Panc1 (cell line): ENCODE measurements around the gene MAP3K13. TPM values are rescaled to one million over a fixed set of nuclear protein-coding genes. Genes with fewer than 3 reads are reported as not detected.
A peak's percentile ranks its signal among the peaks of the same experiment; 100 is the strongest.

Experiments used
- ATAC-seq: fragments of 200-7000 bp; cut with Tn5 transposase; 2 replicates; pipeline ENCODE4 v1.9.1; 2020; ENCODE audit warnings: mild to moderate bottlenecking, moderate library complexity
- BruUV-seq: library from RNA; stranded (reverse); fragments of 400-500 nt; replicated peaks from 2 replicates; lab custom pipeline; 2021; lab: Mats Ljungman, UMichigan
- CTCF ChIA-PET: fragments of 300-600 bp; sonication (Branson Sonifier 250); formaldehyde crosslinking; loops from one replicate; lab custom pipeline; 2022; ENCODE audit warnings: antibody characterized with exemption; lab: Charles Lee
- POLR2A ChIA-PET: fragments of 300-600 bp; sonication (Branson Sonifier 250); formaldehyde crosslinking; loops from one replicate; lab custom pipeline; 2022; ENCODE audit warnings: antibody characterized with exemption; lab: Charles Lee
- DNase-seq: peaks from one replicate; pipeline ENCODE4 v3.0.0-alpha.2; 2010; ENCODE audit warnings: low read depth, low spot score
- H3K27ac ChIP-seq: 2 replicates; pipeline ENCODE4 v1.5.1; 2011; ENCODE audit warnings: mild to moderate bottlenecking, low read length, inconsistent platforms
- H3K27me3 ChIP-seq: fragments of 200-500 bp; sonication (Bioruptor generic); 2 replicates; pipeline ENCODE4 v1.6.0; 2014; ENCODE audit warnings: low read length, inconsistent platforms; ENCODE audit not compliant: control insufficient read depth, insufficient read depth
- H3K36me3 ChIP-seq: fragments of 200-500 bp; sonication (Bioruptor generic); 2 replicates; pipeline ENCODE4 v1.5.1; 2014; ENCODE audit warnings: inconsistent platforms, mild to moderate bottlenecking, low read length, moderate library complexity; ENCODE audit not compliant: control insufficient read depth, insufficient read depth
- H3K4me1 ChIP-seq: 2 replicates; pipeline ENCODE4 v1.5.1; 2011; ENCODE audit warnings: inconsistent platforms, mild to moderate bottlenecking, low read length, moderate library complexity; ENCODE audit not compliant: control insufficient read depth, insufficient read depth
- H3K4me3 ChIP-seq, 2 experiments: 2 replicates each; pipeline ENCODE4 v1.5.1; 2011 to 2012; ENCODE audit warnings: low read depth in 2 of 2, low read length in 2 of 2, mild to moderate bottlenecking in 2 of 2, inconsistent platforms in 1 of 2, moderate library complexity in 1 of 2
- H3K9me3 ChIP-seq: fragments of 200-500 bp; sonication (Bioruptor generic); 2 replicates; pipeline ENCODE4 v1.5.1; 2014; ENCODE audit warnings: low read depth, mild to moderate bottlenecking, inconsistent platforms, low read length, moderate library complexity; ENCODE audit not compliant: control insufficient read depth, insufficient read depth
- POLR2AphosphoS5 ChIP-seq: IDR thresholded peaks from 2 replicates; pipeline ENCODE4 v1.6.1; 2012; ENCODE audit warnings: mild to moderate bottlenecking, low read depth, low read length, moderate library complexity
- SIN3A ChIP-seq: IDR thresholded peaks from 2 replicates; pipeline ENCODE4 v1.6.1; 2012; ENCODE audit warnings: low read depth, mild to moderate bottlenecking, low read length, moderate library complexity, borderline replicate concordance; ENCODE audit not compliant: insufficient read depth
- TCF7L2 ChIP-seq: IDR thresholded peaks from 2 replicates; pipeline ENCODE4 v1.6.1; 2011; ENCODE audit warnings: mild to moderate bottlenecking, low read depth, low read length, inconsistent platforms
- in situ Hi-C: cut with HindIII; loops from 2 replicates; pipeline ENCODE4 v1.10.0; 2016; ENCODE audit warnings: low sequenced_read_pairs, low pct_unique_long_range_greater_than_20kb
- intact Hi-C: fragments of 100-400 bp; cut with micrococcal nuclease; formaldehyde crosslinking; loops from one replicate; pipeline ENCODE4 v1.10.0; 2022; ENCODE audit not compliant: unreplicated experiment
- total RNA-seq: library from RNA; stranded (reverse); gene quantifications from one replicate; pipeline ENCODE4 v1.2.1, GENCODE V29; 2021; ENCODE audit not compliant: unreplicated experiment
- TF ChIP-seq, protein P1 (sequence below): fragments of 450-650 bp; IDR thresholded peaks from 2 replicates; pipeline ENCODE4 v1.5.1; 2017; ENCODE audit warnings: mild to moderate bottlenecking
- TF ChIP-seq, protein P2 (sequence below), 2 experiments: IDR thresholded peaks; 2 replicates each; pipeline ENCODE4 v1.6.1; 2011 to 2012; ENCODE audit warnings: low read depth in 2 of 2, control low read depth in 1 of 2, low read length in 1 of 2, mild to moderate bottlenecking in 1 of 2, moderate library complexity in 1 of 2; ENCODE audit not compliant: insufficient read depth in 1 of 2

MAP3K13 gene
- total RNA-seq, 1 experiment from 2014 or later: 26.6 TPM

DNA sequence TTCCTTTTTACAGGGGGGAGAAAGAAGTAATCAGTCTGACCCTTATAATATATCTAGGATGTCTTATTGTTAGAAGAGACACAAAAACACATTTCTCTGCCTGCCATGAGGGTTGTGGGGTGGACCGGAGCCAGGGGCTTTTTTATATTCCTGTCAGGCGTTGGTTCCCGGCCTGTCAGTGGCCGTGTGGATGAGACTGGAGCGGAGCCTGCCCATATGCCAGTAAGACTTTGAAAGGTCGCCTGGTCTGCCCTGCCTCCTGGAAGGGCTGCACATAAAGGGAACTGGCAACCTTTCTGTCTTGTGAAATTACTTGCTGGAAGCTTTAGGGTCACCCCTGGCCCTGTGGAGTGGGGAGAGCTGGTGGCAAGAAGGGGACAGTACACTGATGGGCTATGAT, 34.7 kb downstream of the MAP3K13 start:
- no peak for DNase-seq
- ChIA-PET POLR2A (no interaction called here), CTCF (no interaction called here)
- no peaks in the 10 kb centered on the region for H3K9me3 ChIP-seq
- H3K36me3 ChIP-seq: no peaks in the 10 kb centered on the region
- TF ChIP-seq, protein P1, sequence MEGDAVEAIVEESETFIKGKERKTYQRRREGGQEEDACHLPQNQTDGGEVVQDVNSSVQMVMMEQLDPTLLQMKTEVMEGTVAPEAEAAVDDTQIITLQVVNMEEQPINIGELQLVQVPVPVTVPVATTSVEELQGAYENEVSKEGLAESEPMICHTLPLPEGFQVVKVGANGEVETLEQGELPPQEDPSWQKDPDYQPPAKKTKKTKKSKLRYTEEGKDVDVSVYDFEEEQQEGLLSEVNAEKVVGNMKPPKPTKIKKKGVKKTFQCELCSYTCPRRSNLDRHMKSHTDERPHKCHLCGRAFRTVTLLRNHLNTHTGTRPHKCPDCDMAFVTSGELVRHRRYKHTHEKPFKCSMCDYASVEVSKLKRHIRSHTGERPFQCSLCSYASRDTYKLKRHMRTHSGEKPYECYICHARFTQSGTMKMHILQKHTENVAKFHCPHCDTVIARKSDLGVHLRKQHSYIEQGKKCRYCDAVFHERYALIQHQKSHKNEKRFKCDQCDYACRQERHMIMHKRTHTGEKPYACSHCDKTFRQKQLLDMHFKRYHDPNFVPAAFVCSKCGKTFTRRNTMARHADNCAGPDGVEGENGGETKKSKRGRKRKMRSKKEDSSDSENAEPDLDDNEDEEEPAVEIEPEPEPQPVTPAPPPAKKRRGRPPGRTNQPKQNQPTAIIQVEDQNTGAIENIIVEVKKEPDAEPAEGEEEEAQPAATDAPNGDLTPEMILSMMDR: no peak
- TF ChIP-seq SIN3A: no peak
- no peak for TF ChIP-seq POLR2AphosphoS5
- no peak for TF ChIP-seq TCF7L2
- TF ChIP-seq, protein P2, sequence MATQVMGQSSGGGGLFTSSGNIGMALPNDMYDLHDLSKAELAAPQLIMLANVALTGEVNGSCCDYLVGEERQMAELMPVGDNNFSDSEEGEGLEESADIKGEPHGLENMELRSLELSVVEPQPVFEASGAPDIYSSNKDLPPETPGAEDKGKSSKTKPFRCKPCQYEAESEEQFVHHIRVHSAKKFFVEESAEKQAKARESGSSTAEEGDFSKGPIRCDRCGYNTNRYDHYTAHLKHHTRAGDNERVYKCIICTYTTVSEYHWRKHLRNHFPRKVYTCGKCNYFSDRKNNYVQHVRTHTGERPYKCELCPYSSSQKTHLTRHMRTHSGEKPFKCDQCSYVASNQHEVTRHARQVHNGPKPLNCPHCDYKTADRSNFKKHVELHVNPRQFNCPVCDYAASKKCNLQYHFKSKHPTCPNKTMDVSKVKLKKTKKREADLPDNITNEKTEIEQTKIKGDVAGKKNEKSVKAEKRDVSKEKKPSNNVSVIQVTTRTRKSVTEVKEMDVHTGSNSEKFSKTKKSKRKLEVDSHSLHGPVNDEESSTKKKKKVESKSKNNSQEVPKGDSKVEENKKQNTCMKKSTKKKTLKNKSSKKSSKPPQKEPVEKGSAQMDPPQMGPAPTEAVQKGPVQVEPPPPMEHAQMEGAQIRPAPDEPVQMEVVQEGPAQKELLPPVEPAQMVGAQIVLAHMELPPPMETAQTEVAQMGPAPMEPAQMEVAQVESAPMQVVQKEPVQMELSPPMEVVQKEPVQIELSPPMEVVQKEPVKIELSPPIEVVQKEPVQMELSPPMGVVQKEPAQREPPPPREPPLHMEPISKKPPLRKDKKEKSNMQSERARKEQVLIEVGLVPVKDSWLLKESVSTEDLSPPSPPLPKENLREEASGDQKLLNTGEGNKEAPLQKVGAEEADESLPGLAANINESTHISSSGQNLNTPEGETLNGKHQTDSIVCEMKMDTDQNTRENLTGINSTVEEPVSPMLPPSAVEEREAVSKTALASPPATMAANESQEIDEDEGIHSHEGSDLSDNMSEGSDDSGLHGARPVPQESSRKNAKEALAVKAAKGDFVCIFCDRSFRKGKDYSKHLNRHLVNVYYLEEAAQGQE (IDR thresholded peaks at IDR 0.05; ENCODE audit: insufficient read depth in 1 of 2, low read depth in 2 of 2, low read length in 1 of 2): no peak
- peaks cover 3% of the 10 kb centered on the region; the same call in 1 of the 2 replicates for H3K27me3 ChIP-seq
- 0 out of 2 replicates have a peak, but pooled peaks have one; percentile 30 for ATAC-seq
- H3K4me3 ChIP-seq: no peak overlapping the region
- intact Hi-C loops: no loop called here
- in situ Hi-C loops: no loop called here
- no TSS peak for BruUV-seq
- 0 out of 2 replicates have a peak, but pooled peaks cover 4% of the 10 kb centered on the region for H3K4me1 ChIP-seq
- no peak overlapping the region for H3K27ac ChIP-seq

DNA sequence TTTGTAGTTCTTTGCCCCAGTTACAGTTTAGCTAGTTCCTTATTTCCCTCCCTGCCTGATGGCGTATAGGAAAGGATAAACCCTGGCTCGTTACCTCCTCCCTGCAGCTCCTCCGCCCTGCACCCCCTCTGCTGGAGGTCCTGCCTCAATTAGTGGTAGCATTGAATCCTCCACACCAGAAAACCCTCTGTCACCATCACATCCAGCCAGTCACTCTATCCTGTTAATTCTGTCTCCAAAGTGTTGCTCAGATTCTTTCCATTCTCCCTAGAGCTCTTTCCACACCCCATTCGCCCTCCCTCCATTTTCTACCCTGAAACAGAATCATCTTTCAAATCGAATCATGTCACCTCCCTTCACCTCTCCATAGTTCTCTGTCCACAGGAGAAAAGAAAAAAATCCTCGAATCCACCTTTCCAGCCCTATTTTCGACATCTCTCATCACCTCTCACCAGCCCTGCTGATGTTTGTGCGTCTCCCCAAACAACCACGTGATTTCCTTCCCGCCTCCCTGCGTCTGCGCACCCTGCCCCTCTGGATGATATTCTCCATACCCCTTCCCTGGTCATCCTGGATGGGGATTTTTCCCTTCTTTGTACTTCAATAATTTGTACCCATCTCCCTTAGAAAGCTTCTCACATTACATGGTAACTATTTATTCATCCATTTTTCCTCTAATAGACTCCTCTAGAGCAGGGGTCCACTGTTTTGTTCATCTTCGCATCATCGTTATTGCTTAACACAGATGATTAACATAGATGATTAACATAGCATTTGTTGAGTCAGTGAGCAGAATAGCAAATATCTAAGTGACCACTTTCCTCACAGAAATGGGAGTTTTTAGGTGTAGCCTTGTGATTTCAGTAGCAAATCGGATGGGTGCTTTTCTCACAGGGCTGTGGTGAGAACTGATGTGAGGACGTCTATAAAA, 37.1 kb downstream of the MAP3K13 start:
- intact Hi-C loops (no loop called here), in situ Hi-C loops (no loop called here)
- ATAC-seq (no peak), DNase-seq (no peak)
- TF ChIP-seq TCF7L2 (no peak), SIN3A (no peak), POLR2AphosphoS5 (no peak)
- TF ChIP-seq, protein P1: no peak
- TF ChIP-seq, protein P2 (IDR thresholded peaks at IDR 0.05; ENCODE audit: insufficient read depth in 1 of 2, low read depth in 2 of 2, low read length in 1 of 2): no peak
- H3K4me1 ChIP-seq: 0 out of 2 replicates have a peak, but pooled peaks cover 4% of the 10 kb centered on the region
- H3K27me3 ChIP-seq: peaks cover 3% of the 10 kb centered on the region; the same call in 1 of the 2 replicates
- no TSS peak for BruUV-seq
- POLR2A ChIA-PET: no interaction called here
- CTCF ChIA-PET: no interaction called here
- H3K27ac ChIP-seq: no peak overlapping the region
- H3K36me3 ChIP-seq: no peaks in the 10 kb centered on the region
- no peak overlapping the region for H3K4me3 ChIP-seq
- no peaks in the 10 kb centered on the region for H3K9me3 ChIP-seq
